OCI-LY7 (cell line): ENCODE results near the gene TMC1.

Source experiments
- CTCF ChIP-seq: fragments of 200-600 bp; sonication (generic); conservative IDR thresholded peaks from 2 replicates; pipeline ENCODE4 v1.5.1; 2014; ENCODE audit warnings: mild to moderate bottlenecking, antibody characterized with exemption, low read length, moderate library complexity, mixed read lengths
- EZH2phosphoT487 ChIP-seq: fragments of 200-600 bp; sonication (generic); IDR thresholded peaks from 2 replicates; pipeline ENCODE4 v1.6.1; 2018; ENCODE audit warnings: low read depth, borderline replicate concordance, mild to moderate bottlenecking, mixed run types, antibody characterized with exemption, low read length, moderate library complexity, mixed read lengths

DNA sequence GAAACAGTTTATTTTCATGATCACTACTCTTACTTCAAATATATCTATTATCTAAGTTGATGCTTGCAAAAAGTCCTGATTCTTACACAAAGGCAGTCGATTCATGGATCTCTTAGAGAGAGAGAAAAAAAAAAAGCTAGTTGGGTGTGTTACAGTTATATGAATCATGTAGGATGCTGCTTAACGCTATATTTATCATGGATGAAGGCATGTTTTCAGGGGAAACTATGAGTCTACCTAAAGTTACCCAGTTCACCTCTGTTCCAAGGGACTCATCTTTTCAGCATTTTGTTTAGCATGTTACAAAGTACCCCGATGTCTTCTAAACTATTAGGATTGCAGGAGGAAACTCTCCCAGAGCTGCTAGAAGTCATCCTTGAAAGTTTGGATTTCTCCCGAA is 13.5 kb downstream of the TMC1 start:
- TF ChIP-seq CTCF (no peak), EZH2phosphoT487 (no peak)
